Right renal pelvis (tissue), 4 donors: ENCODE measurements around the gene BLOC1S4. TPM values are rescaled to one million over a fixed set of nuclear protein-coding genes. Genes with fewer than 3 reads are reported as not detected.

Experiments
- DNase-seq, 4 donors: peaks; one replicate each; pipeline ENCODE4 v3.0.0-alpha.2; 2013; ENCODE audit warnings: low read depth in 4 of 4, low spot score in 3 of 4, missing footprints in 1 of 4
- polyA plus RNA-seq, 4 donors: library from polyadenylated mRNA; unstranded; fragments of 120-200 nt; gene quantifications; one replicate each; pipeline ENCODE4 v1.2.1, GENCODE V29; 2013; ENCODE audit not compliant: insufficient read length in 4 of 4

The BLOC1S4 gene
- polyA plus RNA-seq, 4 donors, result 11.7 to 15.3 (median 12.8) TPM

DNA sequence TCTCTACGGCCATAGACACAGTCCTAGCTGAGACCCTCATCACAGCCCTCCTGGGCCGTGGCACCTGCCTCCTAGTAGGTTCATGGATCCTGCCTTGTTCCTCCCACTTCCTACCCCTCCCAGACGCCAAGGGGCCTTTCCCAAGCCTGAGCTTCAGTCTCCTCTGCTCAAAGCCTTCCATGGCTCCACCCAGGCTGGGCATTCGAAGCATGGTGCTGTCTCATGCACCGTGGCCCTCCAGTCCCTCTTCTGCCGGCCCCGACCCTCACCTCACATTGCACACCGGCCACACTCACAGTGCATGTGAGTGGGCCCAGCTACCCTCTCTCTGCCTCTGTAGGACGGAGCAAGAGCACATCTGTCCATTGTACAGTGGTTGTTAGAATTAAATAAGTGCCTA, 44.9 kb downstream of the BLOC1S4 start:
- no peak for DNase-seq

DNA sequence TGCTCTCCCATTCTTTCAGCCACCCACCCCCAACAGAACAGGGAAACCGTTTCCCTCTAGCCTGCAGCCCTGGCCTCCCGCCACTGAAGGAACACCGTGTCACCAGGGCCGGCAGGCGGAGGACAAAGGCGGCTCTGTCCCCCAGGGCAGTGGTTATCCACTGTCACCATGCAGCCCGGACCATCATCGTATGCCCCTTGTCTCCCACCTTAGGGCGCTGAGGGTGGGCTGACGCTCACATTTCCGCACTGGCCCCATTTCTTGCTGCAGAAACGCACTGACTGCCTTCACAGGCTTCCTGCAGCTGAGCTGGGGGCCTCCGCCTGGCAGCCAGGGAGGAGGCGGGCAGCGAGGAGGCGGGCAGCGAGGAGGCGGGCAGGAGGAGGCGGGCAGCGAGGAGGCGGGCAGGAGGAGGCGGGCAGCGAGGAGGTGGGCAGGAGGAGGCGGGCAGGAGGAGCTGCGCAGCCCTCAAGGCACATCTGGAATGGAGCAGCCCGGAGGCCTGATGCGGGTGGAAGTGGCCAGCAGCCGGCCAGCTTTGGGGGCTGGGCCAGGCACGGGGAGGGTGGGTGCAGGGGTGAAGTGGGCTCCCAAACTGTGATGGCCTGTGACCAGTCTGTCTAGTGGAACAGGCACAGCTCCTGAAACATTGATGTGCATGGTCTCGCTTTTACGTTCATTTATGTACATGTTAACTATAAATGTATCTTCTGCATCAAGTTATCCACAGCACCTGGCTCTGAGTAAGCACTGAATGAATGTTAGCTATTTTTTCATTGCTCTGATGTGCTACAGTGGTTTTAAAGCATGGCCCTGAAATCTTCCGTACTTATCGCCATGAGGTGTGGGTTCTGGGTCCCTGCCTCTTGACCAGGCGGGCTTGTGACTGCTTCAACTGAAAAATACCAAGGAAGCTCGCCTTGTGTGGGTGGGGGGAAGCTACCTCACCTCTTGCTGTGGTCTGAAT, 46.0 kb downstream of the BLOC1S4 start:
- DNase-seq, result no peak

DNA sequence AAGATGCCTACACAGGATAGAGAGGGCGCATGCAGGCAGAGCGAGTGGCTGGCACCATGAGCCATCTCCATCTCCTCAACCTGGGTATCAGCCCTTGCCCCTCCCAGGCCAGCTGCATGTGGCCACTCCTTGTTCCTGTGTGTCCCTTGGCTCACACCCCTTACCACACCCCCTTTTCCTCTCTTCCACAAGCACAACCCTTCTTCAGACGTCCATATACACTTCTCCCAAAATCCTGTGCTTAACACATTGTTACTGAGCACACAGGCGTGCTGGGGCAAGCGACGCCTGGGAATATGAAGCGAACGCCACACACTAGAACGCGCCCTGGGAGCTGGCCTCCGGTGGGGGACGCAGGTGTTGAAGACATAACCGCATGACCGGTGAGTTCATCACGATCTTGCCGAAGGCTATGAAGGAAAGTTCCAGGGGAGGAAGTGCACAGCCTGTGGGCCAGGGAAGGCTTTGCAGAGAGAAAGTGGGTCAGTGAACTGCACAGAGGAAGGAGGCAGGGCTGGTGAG, 47.4 kb downstream of the BLOC1S4 start:
- DNase-seq, result no peak

DNA sequence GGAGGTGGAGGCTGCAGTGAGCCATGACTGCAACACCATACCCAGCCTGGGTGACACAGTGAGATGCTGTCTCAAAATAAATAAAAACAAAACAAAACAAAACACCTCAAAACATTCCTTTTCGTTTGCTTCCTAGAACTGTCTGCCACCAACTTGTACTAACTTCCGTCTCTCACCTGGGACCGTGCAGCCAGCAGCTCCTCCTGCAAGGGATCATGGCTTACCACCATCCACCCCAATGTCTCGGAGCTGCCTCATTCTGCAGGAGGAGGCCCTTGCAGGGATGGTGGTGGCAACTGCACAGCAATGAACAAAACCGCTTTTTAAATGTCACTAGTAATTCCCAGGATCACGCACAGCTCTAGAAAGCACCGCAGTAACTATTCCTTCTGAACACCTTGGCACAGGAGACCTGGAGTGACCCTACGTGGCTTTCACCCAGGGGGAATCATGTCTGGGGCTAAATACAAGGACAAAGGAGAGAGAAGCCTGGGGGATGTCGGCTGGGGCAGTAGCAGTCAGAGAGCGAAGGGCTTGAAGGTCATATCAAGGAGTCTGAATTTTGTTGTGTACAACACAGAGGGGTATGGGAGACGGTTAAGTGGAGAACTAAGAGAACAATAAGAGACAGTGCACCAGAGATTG, 49.1 kb downstream of the BLOC1S4 start:
- DNase-seq, result no peak

DNA sequence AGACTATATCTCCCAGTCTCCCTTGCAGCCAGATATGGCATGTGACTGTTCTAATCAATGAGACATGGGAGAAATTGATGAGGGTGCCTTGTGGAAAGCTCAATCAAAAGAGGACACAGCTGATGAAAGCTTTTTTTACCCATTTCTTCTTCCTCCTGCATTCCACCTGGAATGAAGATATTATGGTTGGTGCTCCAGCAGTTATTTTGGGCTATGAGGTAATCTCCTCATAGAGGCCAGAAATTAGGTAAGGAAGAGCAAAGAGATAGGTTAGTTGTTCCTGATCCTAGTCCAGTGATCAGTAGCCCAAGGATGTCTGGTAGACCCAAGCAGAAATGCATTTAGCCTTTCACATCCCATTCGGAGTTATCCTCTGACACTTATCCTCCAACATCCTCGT, 49.7 kb downstream of the BLOC1S4 start:
- no peak for DNase-seq

Other genes with a start within 250 kb of the BLOC1S4 start
- under 1 TPM; 0.30 to 0.71 (median 0.37) TPM for gene PPP2R2C, start 243.6 kb upstream of the BLOC1S4 start, polyA plus RNA-seq
- gene MAN2B2, start 141.0 kb upstream of the BLOC1S4 start, polyA plus RNA-seq, result 10 to 100 TPM; 17.9 to 19.5 (median 18.3) TPM
- 100 to 1,000 TPM; 446 to 482 (median 461) TPM for gene MRFAP1, start 75.5 kb upstream of the BLOC1S4 start, polyA plus RNA-seq
- gene S100P, start 22.3 kb upstream of the BLOC1S4 start, polyA plus RNA-seq, result 10 to 100 TPM in 2 of 4 donors, 1 to 10 TPM in 1, under 1 TPM in 1; 0.86 to 30.4 (median 17.4) TPM
- gene MRFAP1L1, start 6.3 kb upstream of the BLOC1S4 start, polyA plus RNA-seq, result 100 to 1,000 TPM; 119 to 143 (median 137) TPM
- gene KIAA0232, start 66.6 kb downstream of the BLOC1S4 start, polyA plus RNA-seq, result 10 to 100 TPM; 37.7 to 45.8 (median 44.1) TPM
- gene TBC1D14, start 193.7 kb downstream of the BLOC1S4 start, polyA plus RNA-seq, result 10 to 100 TPM; 55.9 to 67.6 (median 62.0) TPM